CD4-positive, alpha-beta T cell treated with Interleukin-17A for 1 hour (primary cell): Measurements from ENCODE around the gene NFS1.
A peak's percentile ranks its signal among the peaks of the same experiment; 100 is the strongest.
"Not testable (repeated sequence)": the region's sequence is repeated elsewhere in the genome, so short reads cannot be mapped to it uniquely, and the experiment has no call there.

Source experiments
- DNase-seq: peaks from one replicate; pipeline ENCODE4 v3.0.0-alpha.2; 2020

NFS1 gene

DNA sequence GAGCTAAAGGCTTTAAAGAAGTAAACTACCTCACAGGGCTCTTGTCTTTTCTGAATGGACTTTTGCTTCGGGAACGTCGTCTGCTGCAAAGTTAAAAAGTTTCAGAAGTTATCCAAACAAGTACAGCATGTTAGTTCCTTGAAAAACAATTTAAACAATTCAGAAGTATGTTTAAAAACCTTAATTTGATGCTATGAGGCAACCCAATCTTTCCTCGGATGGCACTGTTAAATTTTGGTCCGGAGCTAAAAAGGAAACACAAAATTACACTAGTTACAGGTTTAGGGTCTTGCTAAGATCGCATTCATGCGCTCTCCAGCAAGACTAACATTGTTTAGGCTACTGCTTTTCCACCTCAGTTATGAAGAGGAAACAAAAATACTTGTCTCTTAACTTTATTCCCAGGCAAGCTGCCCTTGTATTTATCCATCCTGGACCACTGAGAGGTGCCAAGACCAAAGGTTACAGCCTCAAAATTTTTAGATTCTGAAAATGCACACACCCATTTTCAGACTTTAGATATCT lies 30.2 kb upstream of the NFS1 start:
- no peak for DNase-seq

DNA sequence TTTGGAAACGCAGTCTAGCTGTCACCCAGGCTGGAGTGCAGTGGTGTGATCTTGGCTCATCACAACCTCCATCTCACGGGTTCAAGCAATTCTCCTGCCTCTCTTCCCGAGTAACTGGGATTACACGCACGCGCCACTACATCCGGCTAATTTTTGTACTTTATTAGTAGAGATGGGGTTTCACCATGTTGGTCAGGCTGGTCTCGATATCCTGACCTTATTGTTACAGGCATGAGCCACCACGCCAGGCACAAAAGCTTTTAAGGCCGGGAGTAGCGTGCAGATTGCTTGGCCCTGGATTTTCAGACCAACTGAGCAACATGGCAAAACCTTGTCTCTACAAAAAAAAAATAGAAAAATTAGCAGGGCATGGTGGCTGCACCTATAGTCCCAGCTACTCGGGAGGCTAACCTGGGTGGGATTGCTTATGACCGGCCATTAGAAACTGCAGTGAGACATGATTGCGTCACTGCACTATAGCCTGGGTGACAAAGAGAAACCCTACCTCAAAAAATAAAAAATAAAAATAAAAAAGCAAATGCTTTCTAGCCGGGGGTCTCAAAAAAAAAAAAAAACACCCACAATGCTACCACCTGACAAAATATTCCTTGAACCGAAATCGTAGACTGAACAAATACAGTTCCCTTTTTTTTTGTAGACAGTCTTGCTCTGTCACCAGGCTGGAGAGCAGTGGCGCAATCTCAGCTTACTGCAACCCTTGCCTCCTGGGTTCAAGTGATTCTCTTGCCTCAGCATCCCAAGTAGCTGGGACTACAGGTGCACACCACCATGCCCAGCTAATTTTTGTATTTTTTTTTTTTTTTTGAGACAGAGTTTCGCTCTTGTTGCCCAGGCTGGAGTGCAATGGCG lies 27.9 kb upstream of the NFS1 start:
- no peak for DNase-seq

DNA sequence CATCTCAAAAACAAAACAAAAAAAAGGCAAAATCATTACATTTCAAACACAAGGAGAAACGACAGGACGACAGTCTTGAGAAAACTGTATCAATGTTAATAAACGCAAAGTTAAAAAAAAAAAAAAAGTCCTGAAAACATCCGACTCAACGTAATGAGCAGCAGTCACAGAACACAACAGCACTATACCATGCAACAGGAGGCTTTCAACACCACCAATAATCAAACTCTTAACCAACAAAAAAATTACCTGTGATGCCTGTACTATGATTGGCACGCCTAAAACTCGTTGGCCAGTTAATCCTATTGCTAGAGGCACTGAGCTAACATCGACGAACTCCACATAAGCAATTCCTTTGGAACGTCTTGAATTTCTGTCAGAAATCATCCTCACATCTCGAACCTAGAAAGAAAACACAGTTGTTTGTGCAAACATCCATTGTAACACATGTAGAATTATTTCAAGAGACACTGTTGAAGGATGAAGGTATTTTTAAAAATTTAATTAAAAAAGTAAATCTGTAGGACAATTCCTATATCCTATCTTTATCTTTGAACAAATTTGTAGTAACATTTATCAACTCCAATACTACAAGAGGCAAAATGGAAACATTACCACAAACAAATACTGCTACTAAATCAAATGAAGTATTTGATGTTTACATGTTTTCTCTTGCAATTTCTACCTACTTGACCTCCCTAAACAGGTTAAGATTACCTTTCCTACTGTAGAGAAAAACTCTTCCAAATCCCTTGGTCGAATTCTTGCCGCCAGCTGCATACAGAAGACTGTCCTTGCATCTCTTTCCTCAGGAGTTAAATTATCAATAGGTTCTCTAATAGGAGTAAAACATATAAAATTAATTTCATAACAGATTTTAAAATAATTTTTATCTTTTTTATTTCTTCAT lies 25.4 kb upstream of the NFS1 start:
- no peak for DNase-seq

DNA sequence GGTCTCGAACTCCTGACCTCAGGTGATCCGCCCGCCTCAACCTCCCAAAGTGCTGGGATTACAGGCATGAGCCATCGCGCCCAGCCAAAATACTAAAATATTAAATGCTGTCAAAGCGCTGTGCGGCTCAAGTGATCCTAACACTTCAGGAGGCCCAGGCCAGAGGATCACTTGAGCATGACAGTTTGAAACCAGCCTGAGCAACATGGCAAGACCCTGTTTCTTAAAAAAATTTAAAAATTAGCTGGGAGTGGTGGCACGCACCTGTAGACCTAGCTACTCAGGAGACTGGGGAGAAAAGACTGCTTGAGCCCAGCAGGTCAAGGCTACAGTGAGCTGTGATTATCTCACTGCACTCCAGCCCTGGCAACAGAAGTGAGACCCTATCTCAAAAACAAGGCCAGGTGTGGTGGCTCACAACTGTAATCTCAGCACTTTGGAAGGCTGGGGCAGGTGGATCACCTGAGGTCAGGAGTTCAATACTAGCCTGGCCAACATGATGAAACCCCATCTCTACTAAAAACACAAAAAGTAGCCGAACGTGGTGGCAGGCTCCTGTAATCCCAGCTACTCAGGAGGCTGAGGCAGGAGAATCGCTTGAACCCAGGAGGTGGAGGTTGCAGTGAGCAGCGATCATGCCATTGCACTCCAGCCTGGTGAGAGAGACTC lies 24.6 kb upstream of the NFS1 start:
- DNase-seq: not testable (repeated sequence)

DNA sequence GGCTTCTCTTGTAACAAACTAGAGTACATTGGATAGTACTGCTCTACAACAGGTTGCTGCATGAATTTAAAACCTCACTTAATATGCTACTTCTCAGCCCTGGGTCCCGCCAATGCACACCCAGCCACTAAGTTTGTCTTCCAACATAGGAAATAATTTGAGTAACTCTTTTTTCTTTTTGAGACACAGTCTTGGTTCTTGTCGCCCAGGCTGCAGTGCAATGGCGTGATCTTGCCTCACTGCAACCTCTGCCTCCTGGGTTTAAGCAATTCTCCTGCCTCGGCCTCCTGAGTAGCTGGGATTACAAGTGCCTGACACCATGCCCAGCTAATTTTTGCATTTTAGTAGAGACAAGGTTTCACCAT lies 24.1 kb upstream of the NFS1 start:
- not testable (repeated sequence) for DNase-seq

GRCh38 chr20:35721621-35722020 lies 22.5 kb upstream of the NFS1 start:
- no peak for DNase-seq

GRCh38 chr20:35721219-35721618 lies 22.1 kb upstream of the NFS1 start:
- no peak for DNase-seq

DNA sequence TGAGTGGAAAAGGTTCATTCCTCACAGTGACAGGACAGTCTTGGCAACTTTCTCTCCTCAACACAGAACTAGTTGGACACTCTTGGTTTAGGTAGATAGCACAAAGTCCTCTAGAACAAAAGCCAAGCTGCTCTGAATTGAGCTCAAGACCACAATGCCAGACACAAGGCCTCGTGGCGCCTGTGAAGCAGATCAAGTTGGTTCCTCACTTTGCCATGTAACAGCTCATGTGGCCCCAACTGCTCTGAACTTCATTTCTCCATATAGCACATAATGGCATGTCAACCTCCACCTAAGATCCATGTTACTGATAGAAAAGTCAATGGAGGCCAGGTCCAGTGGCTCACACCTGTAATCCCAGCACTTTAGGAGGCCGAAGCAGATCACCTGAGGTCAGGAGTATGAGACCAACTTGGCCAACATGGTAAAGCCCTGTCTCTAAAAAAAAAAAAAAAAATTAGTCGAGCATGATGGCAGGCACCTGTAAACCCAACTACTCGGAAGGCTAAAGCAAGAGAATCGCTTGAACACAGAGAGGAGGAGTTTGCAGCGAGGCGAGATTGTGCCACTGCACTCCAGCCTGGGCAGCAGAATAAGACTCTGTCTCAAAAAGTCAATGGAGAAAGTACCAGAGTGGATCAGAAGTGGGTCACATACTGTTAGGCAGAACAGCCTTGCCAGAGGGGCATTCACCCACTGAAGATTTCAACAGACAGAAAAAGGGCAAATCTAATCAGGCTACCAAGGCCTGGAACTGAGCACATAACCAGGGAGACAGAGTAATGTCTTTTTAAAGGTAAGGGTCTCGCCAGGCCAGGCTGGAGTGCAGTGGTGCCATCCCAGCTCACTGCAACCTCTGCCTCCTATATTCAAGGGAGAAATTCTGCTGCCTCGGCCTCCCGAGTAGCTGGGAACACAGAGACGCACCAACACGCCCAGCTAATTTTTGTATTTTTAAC lies 21.3 kb upstream of the NFS1 start:
- no peak for DNase-seq

- DNase-seq: no peak
Observed at GRCh38 chr20:35719717-35720116, 20.6 kb upstream of the NFS1 start.

GRCh38 chr20:35718972-35719635 lies 20.0 kb upstream of the NFS1 start:
- no peak for DNase-seq

DNA sequence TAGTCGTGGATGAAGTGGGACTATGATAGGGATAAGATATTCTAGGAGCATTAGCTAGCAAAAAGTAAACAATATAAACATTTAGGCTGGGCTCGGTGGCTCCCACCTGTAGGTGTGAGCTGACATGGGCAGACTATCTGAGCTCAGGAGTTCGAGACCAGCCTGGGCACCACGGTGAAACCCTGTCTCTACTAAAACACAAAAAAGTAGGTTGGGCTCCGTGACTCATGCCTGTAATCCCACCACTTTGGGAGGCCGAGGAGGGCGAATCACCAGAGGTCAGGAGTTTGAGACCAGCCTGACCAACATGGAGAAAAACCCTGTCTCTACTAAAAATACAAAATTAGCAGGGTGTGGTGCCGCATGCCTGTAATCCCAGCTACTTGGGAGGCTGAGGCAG lies 19.2 kb upstream of the NFS1 start:
- DNase-seq: not testable (repeated sequence)

DNA sequence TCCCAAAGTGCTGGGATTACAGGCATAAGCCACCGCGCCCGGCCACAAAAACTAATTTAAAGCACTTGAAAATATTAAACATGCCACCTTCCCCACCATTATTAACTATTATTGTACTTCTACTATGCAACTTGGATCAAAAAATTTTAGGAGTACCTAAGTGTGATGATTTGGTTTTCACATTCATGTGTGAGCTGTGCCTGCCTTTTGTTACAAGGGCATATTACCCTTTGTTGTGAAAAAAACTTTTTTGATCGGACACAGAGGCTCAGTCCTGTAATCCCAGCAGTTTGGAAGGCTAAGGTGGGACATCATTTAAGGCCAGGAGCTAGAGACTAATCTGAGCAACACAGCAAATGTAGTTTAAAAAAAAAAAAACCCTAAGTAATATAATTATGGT lies 17.2 kb upstream of the NFS1 start:
- no peak for DNase-seq

GRCh38 chr20:35715652-35716051 lies 16.5 kb upstream of the NFS1 start:
- no peak for DNase-seq

GRCh38 chr20:35714127-35714526 lies 15.0 kb upstream of the NFS1 start:
- DNase-seq: no peak

- not testable (repeated sequence) for DNase-seq
Observed at GRCh38 chr20:35713120-35713519, 14.0 kb upstream of the NFS1 start.

DNA sequence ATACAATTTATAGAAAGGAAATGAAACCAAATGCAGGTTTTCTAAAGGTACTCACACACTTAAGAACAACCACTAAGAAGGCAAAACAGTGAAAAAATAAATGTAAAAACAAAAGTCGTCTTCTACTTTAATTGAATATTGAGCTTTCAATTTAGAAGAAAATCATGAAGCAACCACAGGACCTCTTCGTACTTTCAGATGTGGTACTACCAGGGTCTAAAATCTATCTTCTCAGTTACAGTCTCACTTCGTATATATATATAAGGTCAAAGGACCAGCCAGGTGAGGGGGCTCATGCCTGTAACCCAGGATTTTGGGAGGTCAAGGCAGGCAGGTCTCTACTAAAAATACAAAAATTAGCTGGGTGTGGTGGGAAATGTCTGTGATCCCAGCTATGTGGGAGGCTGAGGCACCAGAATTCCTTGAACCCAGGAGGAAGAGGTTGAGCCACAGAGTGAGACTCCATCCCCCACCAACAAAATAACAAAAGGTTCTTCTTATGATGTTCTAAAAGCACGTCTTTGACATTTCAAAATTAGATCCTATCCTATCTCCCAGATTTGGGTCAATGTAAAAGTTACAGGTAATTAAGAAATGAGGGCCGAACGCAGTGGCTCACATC lies 12.5 kb upstream of the NFS1 start:
- DNase-seq: no peak

DNA sequence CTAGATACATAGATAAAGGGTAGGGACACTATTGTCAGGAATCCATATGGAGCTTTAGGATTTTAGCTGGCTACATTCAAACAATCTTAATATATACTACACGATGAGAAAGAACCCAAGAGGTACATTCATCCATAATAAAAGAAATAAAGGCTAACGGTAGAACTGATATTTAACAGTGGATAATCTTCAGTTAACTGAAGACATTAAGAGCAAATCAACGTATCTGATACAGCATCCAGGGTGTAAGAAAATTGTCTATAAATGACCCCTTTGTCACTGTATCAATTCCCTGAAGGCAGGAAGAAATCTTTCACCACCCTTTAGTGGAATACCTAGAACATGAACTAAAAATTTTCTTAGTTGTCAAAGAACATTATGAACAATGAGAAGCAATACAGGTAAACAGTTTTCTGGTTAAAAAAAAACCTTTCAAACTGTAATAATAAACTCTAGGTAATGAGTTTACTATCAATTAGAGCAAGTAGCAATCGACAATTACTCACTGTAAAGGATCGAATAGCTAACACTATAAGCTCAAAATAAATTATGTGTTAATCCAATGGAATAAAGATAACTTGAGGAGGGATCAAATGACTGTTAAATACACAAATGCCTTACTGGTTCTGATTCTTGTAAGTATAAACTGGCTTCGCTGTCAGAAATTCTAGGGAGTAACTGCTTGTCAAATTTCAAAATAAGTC lies 11.9 kb upstream of the NFS1 start:
- peak; percentile 0 for DNase-seq

- DNase-seq: peak; percentile 5
Observed at GRCh38 chr20:35710039-35710438, 10.9 kb upstream of the NFS1 start.

GRCh38 chr20:35709259-35709658 lies 10.1 kb upstream of the NFS1 start:
- DNase-seq: peak; percentile 3

DNA sequence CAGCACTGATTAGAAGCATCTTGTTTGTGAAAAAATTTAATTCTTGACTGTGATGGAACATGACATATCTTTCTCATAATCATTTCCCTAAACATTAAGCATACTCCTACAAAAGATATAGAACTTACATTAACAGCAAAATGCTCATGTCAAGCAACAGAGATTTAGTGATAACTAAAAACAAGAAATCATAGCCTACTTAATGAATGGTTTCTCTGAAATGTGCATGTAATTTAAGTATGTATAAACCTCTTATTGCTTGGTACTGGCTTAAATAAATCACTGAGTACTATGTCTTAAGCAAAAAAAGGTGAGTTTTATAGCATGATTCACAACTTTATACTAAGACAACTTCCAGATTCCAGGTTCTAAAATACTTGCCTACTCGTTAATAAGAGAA lies 9.3 kb upstream of the NFS1 start:
- DNase-seq: no peak
